Measurements from ENCODE around the gene YIPF1.
"Not testable (repeated sequence)": the region's sequence is repeated elsewhere in the genome, so short reads cannot be mapped to it uniquely, and the experiment has no call there.

YIPF1 gene

DNA sequence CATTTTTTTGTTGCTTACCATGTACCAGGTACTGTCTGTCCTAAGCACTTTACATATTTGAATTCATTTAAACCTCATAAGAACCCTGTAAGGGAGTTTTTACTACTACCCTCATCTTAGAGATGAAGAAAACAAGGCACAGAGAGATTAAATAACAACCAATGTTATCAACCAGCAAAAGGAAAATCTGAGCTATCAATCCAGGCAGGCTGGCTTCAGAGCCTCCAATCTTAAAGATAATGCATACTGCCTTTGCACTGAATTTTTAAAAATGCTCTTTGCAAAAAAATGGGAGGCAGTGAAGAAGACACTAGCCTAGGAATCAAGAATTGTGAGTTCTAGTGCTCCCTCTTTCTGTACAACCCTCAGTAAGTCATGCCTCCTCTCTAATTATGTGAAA is 70.2 kb downstream of the YIPF1 start:
- no peak for DNase-seq (ENCODE audit: low spot score)
- TF ChIP-seq, protein P1, sequence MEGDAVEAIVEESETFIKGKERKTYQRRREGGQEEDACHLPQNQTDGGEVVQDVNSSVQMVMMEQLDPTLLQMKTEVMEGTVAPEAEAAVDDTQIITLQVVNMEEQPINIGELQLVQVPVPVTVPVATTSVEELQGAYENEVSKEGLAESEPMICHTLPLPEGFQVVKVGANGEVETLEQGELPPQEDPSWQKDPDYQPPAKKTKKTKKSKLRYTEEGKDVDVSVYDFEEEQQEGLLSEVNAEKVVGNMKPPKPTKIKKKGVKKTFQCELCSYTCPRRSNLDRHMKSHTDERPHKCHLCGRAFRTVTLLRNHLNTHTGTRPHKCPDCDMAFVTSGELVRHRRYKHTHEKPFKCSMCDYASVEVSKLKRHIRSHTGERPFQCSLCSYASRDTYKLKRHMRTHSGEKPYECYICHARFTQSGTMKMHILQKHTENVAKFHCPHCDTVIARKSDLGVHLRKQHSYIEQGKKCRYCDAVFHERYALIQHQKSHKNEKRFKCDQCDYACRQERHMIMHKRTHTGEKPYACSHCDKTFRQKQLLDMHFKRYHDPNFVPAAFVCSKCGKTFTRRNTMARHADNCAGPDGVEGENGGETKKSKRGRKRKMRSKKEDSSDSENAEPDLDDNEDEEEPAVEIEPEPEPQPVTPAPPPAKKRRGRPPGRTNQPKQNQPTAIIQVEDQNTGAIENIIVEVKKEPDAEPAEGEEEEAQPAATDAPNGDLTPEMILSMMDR (IDR thresholded peaks at IDR 0.05; ENCODE audit: extremely low read depth, insufficient read depth, missing control alignments) = no peak

DNA sequence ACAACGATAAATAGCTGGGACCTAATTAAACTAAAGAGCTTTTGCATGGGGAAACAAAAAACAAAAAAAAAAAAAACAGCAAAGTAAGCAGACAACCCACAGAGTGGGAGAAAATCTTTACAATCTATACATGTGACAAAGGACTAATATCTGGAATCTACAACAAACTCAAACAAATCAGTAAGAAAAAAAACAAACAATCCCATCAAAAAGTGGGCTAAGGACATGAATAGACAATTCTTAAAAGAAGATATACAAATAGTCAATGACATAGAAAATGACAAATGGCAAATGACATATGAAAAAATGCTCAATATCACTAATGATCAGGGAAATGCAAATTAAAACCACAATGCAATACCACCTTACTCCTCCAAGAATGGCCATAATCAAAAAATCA is 73.0 kb downstream of the YIPF1 start:
- DNase-seq (ENCODE audit: low spot score); in situ Hi-C loops (cut with MboI; ENCODE audit: low pct_unique_long_range_greater_than_20kb, low sequenced_read_pairs, unreplicated experiment): not testable (repeated sequence)

More for the DNA sequence above, 70.2 kb downstream of the YIPF1 start:
- in situ Hi-C loops (cut with MboI; ENCODE audit: low pct_unique_long_range_greater_than_20kb, low sequenced_read_pairs, unreplicated experiment) = no loop called here

DNA sequence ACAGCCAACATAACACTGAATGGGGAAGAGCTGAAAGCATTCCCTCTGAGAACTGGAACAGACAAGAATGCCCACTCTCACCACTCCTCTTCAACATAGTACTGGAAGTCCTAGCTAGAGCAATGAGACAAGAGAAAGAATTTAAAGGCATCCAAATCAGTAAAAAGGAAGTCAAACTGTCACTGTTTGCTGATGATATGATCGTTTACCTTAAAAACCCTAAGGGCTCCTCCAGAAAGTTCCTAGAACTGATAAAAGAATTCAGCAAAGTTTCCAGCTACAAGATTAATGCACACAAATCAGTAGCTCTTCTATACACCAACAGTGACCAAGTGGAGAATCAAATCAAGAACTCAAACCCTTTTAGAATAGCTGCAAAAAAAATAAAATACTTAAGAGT is 74.1 kb downstream of the YIPF1 start:
- in situ Hi-C loops (cut with MboI; ENCODE audit: low pct_unique_long_range_greater_than_20kb, low sequenced_read_pairs, unreplicated experiment); DNase-seq (ENCODE audit: low spot score): not testable (repeated sequence)

DNA sequence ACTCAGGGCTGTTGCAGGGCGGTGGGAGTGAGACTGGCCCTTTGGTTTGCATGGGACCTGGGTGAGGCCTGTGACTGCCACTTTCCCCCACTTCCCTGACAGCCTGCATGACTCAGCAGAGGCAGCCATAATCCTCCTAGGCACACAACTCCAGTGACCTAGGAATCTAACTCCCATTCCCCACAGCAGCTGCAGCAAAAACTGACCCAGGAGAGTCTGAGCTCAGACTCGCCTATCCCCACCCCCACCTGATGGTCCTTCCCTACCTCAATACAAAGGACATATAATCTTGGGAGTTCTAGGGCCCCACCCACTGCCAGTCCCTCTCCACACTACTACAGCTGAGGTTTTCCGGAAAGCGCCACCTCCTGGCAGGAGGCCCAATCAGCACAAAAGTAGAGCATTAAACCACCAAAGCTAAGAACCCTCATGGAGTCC is 78.2 kb downstream of the YIPF1 start:
- in situ Hi-C loops (cut with MboI; ENCODE audit: low pct_unique_long_range_greater_than_20kb, low sequenced_read_pairs, unreplicated experiment) = no loop called here
- no peak for DNase-seq (ENCODE audit: low spot score)
- TF ChIP-seq, protein P1 (IDR thresholded peaks at IDR 0.05; ENCODE audit: extremely low read depth, insufficient read depth, missing control alignments) = peak; percentile 39

DNA sequence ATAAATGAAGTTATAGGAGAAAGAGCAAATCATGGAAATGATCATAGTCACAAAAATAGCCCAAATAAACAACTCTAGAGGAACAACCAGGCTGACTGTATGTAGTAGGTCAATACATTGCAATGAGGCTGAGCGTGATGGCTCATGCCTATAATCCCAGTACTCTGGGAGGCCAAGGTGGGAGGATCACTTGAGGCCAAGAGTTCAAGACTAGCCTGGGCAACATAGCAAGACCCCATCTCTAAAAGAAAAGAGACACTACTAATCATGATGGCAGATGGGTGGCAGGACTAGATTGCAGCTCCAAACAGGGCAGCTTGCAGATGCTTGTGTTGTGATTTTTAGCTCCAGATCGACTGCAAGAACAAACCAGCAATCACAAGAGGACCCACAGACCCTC is 79.1 kb downstream of the YIPF1 start:
- in situ Hi-C loops (cut with MboI; ENCODE audit: low pct_unique_long_range_greater_than_20kb, low sequenced_read_pairs, unreplicated experiment) = no loop called here
- TF ChIP-seq, protein P1 (IDR thresholded peaks at IDR 0.05; ENCODE audit: extremely low read depth, insufficient read depth, missing control alignments) = no peak
- no peak for DNase-seq (ENCODE audit: low spot score)

DNA sequence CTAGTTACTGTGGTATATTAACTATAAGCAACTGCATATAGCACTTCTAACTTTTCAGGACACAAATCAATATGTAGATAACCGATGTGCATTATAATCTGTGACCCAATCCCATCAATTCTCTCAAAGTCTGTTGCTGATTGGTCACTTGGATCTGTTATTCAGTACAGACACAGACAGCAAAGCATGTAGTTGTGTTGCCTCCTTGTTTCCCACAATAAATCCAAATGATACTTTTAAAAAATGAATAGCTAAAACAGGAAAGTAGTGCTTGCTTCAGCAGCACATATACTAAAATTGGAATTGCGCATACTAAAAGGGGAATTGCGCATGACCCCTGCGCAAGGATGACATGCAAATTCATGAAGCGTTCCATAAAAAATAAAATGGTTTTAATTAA is 79.6 kb downstream of the YIPF1 start:
- DNase-seq (ENCODE audit: low spot score) = no peak
- TF ChIP-seq, protein P1 (IDR thresholded peaks at IDR 0.05; ENCODE audit: extremely low read depth, insufficient read depth, missing control alignments) = no peak
- in situ Hi-C loops (cut with MboI; ENCODE audit: low pct_unique_long_range_greater_than_20kb, low sequenced_read_pairs, unreplicated experiment) = no loop called here

DNA sequence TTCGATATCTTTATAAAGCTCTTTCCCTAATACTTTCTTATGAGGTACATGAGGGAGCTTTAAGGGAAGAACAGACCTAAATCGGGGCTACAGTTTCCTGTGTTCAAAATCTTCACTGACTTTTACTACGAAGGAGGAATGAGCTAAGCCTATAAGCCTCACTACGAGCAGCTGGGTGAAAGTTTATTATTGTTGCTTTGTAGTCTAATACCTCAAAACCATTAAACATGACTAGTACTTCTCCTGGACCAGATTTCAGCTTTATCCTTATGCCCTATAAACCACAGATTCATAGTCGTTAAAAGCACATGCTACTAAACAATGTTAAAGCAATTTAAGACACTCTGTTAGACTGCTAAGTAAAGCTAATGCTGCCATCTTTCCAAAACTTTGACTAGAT is 81.7 kb downstream of the YIPF1 start:
- in situ Hi-C loops (cut with MboI; ENCODE audit: low pct_unique_long_range_greater_than_20kb, low sequenced_read_pairs, unreplicated experiment) = no loop called here
- TF ChIP-seq, protein P1 (IDR thresholded peaks at IDR 0.05; ENCODE audit: extremely low read depth, insufficient read depth, missing control alignments) = no peak
- DNase-seq (ENCODE audit: low spot score) = no peak

DNA sequence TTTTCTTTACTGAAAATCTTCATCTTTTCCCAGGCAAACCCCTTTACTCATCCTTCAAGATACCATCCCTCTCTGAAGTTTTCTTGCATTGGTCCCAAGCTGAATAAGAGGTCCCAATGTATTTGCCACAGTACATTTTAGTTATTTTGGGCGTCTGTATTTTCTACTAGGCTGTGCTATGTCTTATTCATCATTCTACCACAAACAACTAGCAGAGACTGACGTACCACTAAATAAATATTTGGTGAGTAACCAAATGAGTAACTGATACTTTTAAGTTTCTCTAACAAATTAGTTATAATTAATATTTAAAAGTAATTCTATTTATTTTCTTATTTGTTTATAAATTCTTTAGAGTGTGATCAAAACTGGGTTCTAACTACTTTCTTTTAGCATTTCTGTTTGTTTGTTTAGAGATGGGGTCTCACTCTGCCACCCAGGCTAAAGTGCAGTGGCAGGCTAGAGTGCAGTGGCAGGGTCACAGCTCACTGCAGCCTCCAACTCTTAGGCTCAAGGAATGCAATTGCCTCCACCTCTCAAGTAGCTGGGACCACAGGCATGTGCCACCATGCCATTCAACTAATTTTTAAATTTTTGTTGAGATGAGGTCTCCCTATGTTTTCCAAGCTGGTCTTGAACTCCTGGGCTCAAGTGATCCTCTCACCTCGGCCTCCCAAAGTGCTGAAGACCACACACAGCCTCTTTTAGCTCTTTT is 84.6 kb downstream of the YIPF1 start:
- TF ChIP-seq, protein P1 (IDR thresholded peaks at IDR 0.05; ENCODE audit: extremely low read depth, insufficient read depth, missing control alignments) = no peak
- DNase-seq (ENCODE audit: low spot score) = no peak
- in situ Hi-C loops (cut with MboI; ENCODE audit: low pct_unique_long_range_greater_than_20kb, low sequenced_read_pairs, unreplicated experiment) = no loop called here

All from GM13977 (cell line).